WERI-Rb-1 (cell line): ENCODE data around the gene UGT1A8.
"Not testable (repeated sequence)": the region's sequence is repeated elsewhere in the genome, so short reads cannot be mapped to it uniquely, and the experiment has no call there.

Source experiments
- DNase-seq: peaks from one replicate; pipeline ENCODE4 v3.0.0-alpha.2; 2020
- H3K27ac ChIP-seq: fragments of 250-450 bp; sonication (Bioruptor Pico); 2 replicates; pipeline ENCODE4 v1.5.1; 2020; ENCODE audit warnings: mild to moderate bottlenecking, moderate library complexity
- H3K27me3 ChIP-seq: fragments of 250-450 bp; sonication (Bioruptor Pico); 2 replicates; pipeline ENCODE4 v1.5.1; 2021; ENCODE audit warnings: mild to moderate bottlenecking, low read depth, moderate library complexity; ENCODE audit not compliant: insufficient read depth, severe bottlenecking
- H3K36me3 ChIP-seq: fragments of 250-450 bp; sonication (Bioruptor Pico); 2 replicates; pipeline ENCODE4 v1.5.1; 2020; ENCODE audit warnings: mild to moderate bottlenecking, moderate library complexity
- H3K4me3 ChIP-seq: 2 replicates; pipeline ENCODE4 v1.5.1; 2011; ENCODE audit warnings: low read depth, mild to moderate bottlenecking, control low read depth, low read length
- H3K9me3 ChIP-seq: fragments of 250-450 bp; sonication (Bioruptor Pico); 2 replicates; pipeline ENCODE4 v1.5.1; 2021; ENCODE audit warnings: mild to moderate bottlenecking, moderate library complexity; ENCODE audit not compliant: severe bottlenecking
- TF ChIP-seq, protein P1 (sequence below): IDR thresholded peaks from 2 replicates; pipeline ENCODE4 v1.5.1; 2011; ENCODE audit warnings: low read depth, mild to moderate bottlenecking, control low read depth, inconsistent platforms, low read length

The UGT1A8 gene

DNA sequence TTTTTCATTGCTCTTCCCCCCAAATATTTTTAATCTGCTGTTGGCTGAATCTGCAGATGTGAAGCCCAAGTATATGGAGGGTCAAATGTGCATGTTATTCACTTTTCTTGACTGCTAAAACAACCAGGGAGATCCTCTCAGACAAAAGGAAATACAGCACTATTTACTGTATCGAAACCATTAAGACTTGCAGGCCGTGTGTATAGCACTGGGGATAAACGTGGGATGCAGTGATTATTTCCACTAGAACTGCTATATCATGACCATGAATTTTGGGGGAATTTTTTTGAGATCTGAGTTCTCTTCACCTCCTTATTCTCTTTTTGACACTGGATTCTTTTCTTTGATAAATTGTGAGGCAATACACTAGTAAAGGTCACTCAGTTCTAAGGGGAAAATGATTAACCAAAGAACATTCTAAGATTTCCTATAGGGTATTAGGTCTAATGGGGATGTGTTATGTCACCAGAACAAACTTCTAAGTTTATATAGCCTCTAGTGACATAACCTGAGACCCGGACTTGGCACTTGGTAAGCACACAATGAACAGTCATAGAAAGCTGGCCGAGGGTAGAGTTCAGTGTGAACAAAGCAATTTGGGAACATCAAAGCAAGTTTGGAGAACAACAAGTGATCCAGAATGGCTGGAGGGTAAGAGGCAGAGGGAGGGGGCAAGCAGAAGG lies 127.8 kb downstream of the UGT1A8 start:
- H3K4me3 ChIP-seq = no peak overlapping the region
- DNase-seq = no peak
- no peaks in the 10 kb centered on the region for H3K27me3 ChIP-seq
- peaks cover 4% of the 10 kb centered on the region for H3K9me3 ChIP-seq
- H3K27ac ChIP-seq = no peak overlapping the region
- no peaks in the 10 kb centered on the region for H3K36me3 ChIP-seq
- TF ChIP-seq, protein P1, sequence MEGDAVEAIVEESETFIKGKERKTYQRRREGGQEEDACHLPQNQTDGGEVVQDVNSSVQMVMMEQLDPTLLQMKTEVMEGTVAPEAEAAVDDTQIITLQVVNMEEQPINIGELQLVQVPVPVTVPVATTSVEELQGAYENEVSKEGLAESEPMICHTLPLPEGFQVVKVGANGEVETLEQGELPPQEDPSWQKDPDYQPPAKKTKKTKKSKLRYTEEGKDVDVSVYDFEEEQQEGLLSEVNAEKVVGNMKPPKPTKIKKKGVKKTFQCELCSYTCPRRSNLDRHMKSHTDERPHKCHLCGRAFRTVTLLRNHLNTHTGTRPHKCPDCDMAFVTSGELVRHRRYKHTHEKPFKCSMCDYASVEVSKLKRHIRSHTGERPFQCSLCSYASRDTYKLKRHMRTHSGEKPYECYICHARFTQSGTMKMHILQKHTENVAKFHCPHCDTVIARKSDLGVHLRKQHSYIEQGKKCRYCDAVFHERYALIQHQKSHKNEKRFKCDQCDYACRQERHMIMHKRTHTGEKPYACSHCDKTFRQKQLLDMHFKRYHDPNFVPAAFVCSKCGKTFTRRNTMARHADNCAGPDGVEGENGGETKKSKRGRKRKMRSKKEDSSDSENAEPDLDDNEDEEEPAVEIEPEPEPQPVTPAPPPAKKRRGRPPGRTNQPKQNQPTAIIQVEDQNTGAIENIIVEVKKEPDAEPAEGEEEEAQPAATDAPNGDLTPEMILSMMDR = no peak

DNA sequence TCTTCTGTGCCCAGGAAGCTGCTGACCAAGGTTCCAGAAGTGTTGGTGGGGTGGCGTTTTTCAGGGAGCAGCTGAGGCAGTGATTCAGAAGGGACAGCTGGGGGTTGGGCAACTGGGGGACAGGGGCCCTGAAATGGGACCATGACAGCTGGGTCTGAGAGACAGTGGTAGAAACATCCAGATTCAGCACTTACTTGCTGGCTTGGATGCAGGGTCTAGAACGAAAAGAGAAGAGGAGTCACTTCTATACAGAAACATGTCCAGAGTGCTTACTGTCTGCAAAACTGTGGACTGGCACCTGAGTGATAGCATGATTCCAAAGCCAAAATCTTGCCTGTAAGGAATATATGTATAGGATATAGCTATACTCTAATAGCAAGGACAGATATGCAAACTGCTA lies 128.4 kb downstream of the UGT1A8 start:
- not testable (repeated sequence) for DNase-seq, H3K27me3 ChIP-seq, H3K36me3 ChIP-seq, H3K27ac ChIP-seq, H3K4me3 ChIP-seq
- H3K9me3 ChIP-seq = peaks cover 11% of the 10 kb centered on the region

DNA sequence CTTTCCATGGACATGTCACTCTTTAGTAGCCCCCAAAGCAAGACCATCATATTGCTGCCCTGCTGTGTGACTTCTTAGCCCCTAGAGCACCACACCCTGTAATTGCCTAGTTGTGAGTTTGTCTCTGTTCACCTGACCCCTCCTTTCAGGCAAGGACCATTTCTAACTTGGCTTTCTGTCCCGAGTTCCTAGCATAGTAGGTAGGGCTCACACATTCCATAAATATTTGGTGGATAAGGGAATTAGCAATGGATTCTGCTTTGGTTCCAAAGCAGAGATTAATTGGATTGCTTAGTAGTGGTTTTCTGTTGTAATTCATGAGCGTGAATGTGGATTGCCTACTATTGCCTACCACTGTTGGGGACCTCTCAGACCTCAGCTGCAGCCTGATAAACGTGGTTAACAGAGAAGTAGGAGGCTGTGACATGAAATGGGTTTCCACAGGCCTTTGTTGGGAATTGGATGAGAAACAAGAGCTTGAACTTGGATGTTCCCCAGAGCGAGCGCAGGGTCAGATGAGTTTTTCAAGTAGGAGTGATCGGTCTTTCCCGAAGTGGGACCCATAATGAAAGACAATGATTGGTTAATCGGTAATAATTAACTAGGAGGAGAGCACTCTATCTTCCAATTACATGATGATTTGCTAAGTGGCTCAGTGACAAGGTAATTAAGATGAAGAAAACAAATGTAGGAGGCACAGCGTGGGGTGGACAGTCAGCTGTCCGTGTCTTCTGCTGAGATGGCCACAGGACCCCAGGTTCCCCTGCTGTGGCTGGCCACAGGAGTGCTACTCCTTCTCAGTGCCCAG lies 129.2 kb downstream of the UGT1A8 start:
- TF ChIP-seq, protein P1 = no peak
- DNase-seq = no peak
- peaks cover 19% of the 10 kb centered on the region for H3K9me3 ChIP-seq
- H3K27me3 ChIP-seq = no peaks in the 10 kb centered on the region
- no peaks in the 10 kb centered on the region for H3K36me3 ChIP-seq
- H3K4me3 ChIP-seq = no peak overlapping the region
- H3K27ac ChIP-seq = no peak overlapping the region

DNA sequence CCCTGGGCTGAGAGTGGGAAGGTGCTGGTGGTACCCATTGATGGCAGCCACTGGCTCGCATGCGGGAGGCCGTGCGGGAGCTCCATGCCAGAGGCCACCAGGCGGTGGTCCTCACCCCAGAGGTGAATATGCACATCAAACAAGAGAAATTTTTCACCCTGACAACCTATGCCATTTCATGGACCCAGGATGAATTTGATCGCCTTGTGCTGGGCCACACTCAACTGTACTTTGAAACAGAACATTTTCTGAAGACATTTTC lies 129.8 kb downstream of the UGT1A8 start:
- Histone ChIP-seq H3K4me3 (no peak overlapping the region), H3K27me3 (no peaks in the 10 kb centered on the region), H3K27ac (no peak overlapping the region), H3K9me3 (peaks cover 23% of the 10 kb centered on the region), H3K36me3 (no peaks in the 10 kb centered on the region)
- DNase-seq = no peak
- TF ChIP-seq, protein P1 = no peak

DNA sequence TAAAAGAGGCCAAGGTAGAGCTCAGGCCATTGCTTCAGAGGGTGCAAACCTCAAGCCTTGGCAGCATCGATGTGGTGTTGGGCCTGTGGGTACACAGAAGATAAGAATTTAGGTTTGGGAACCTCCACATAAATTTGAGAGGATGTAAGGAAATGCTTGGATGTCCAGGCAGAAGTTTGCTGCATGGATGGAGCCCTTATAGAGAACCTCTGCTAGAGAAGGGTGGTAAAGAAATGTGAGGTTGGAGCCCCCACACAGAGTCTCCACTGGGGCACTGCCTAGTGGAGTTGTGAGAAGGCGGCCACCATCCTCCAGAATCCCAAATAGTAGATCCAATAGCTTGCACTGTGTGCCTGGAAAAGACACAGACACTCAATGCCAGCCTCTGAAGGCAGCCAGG lies 133.3 kb downstream of the UGT1A8 start:
- not testable (repeated sequence) for H3K36me3 ChIP-seq, H3K27me3 ChIP-seq, H3K27ac ChIP-seq, H3K4me3 ChIP-seq, DNase-seq
- peaks cover 26% of the 10 kb centered on the region for H3K9me3 ChIP-seq

DNA sequence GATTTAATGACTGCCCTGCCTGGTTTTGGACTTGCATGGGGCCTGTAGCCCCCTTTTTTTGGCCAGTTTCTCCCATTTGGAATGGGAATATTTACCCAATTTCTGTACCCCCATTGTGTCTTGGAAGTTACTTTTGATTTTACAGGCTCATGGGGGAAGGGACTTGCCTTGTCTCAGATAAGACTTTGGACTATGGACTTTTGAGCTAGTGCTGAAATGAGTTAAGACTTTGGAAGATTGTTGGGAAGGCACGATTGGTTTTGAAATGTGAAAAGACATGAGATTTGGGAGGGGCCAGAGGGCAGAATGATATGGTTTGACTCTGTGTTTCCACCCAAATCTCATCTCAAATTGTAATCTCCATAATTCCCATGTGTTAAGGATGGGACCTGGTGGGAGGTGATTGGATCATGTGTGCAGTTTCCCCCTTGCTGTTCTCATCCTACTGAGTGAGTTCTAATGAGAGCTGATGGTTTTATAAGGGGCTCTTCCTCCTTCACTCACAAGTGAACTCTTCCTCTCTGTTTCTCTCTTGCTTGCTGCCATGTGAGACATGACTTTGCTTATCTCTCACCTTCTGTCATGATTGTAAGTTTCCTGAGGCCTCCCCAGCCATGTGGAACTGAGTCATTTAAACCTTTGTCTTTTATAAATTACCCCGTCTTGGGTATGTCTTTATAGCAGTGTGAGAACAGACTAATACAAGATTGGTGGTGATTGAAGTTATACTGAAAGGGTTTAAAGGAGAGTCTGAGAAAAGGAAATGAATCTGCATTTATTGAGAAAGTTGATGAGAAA lies 134.0 kb downstream of the UGT1A8 start:
- not testable (repeated sequence) for H3K4me3 ChIP-seq, H3K27me3 ChIP-seq, DNase-seq, H3K27ac ChIP-seq, H3K36me3 ChIP-seq
- H3K9me3 ChIP-seq = peaks cover 26% of the 10 kb centered on the region

DNA sequence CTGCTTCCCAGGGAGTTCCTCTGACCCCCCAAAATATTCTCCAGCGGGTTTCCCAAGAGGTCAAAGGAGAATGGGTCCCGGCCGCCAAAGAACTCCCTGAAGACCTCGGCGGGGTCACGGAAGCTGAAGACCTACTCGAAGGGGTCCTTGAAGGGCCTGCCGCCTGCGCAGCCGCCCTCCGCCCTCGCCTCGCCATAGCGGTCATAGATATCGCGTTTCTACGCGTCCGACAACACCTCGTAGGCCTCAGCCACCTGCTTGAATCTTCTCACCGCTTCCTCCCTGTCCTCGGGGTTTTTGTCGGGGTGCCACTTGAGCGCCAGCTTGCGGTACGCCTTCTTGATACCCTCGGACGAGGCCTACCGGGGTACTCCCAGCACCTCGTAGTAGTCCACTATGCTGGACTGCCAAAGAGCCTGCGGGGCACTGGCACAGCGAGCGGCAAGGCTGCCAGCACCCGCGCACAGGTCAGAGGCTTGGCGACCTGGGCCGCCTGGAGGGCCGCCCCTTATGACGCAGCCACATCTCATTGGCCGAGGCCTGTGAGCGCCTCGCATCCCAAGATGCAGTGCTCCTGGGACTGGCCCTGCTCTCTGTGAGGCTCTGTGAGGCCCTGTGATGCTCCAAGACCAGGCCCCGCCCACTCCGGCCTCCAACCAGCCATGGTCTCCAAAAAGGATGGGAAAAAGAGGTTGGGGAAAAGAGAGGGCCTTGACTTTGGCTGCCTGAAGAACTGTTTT lies 137.6 kb downstream of the UGT1A8 start:
- H3K27me3 ChIP-seq = no peaks in the 10 kb centered on the region
- H3K27ac ChIP-seq = no peak overlapping the region
- no peaks in the 10 kb centered on the region for H3K36me3 ChIP-seq
- TF ChIP-seq, protein P1 = no peak
- peaks cover 23% of the 10 kb centered on the region for H3K9me3 ChIP-seq
- H3K4me3 ChIP-seq = no peak overlapping the region
- no peak for DNase-seq
